Neural progenitor cell (in vitro differentiated cells): ENCODE measurements around the gene GOT1.

Source experiments
- EZH2 ChIP-seq: fragments of 200-600 bp; sonication (generic); IDR thresholded peaks from 2 replicates; pipeline ENCODE4 v1.6.1; 2017; ENCODE audit warnings: antibody characterized with exemption, mild to moderate bottlenecking, moderate library complexity
- TF ChIP-seq, protein P1 (sequence below): fragments of 200-600 bp; sonication (generic); IDR thresholded peaks from 2 replicates; pipeline ENCODE4 v1.5.1; 2017; ENCODE audit warnings: antibody characterized with exemption, mild to moderate bottlenecking

DNA sequence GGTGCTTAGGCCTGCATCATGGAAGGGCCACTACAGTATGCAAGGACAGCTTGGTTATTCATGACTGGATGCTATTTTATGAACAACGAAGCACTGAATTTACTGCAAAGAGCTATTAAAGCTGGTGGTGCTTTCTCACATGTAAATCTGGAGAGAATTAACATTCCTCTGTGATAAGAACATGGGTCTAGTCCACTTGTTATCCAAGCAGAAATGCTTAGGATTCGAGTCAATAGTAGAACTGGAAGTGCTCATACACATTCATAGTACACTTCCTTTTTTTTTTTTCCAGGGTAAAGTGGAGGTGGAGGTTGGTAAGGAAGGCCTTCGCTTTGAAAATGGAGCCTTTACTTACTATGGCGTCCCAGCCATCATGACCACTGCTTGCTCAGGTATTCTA lies 66.3 kb downstream of the GOT1 start:
- TF ChIP-seq, protein P1, sequence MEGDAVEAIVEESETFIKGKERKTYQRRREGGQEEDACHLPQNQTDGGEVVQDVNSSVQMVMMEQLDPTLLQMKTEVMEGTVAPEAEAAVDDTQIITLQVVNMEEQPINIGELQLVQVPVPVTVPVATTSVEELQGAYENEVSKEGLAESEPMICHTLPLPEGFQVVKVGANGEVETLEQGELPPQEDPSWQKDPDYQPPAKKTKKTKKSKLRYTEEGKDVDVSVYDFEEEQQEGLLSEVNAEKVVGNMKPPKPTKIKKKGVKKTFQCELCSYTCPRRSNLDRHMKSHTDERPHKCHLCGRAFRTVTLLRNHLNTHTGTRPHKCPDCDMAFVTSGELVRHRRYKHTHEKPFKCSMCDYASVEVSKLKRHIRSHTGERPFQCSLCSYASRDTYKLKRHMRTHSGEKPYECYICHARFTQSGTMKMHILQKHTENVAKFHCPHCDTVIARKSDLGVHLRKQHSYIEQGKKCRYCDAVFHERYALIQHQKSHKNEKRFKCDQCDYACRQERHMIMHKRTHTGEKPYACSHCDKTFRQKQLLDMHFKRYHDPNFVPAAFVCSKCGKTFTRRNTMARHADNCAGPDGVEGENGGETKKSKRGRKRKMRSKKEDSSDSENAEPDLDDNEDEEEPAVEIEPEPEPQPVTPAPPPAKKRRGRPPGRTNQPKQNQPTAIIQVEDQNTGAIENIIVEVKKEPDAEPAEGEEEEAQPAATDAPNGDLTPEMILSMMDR, result no peak
- TF ChIP-seq EZH2, result no peak
